ENCODE measurements around the gene CD3G.

Gene CD3G

DNA sequence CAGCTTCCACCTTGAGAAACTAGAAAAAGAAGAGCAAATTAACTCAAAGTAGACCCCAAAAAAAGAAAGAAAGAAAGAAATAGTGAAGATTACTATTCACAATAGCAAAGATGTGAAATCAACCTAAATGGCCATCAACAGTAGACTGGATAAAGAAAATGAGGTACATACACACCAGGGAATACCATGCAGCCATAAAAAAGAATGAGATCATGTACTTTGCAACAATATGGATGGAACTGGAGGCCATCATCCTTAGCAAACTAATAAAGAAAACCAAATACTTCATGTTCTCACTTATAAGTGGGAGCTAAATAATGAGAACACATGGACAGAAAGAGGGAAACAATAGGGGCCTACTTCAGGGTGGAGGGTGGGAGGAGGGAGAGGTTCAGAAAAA, 15.4 kb upstream of the CD3G start:
- no peak for DNase-seq

DNA sequence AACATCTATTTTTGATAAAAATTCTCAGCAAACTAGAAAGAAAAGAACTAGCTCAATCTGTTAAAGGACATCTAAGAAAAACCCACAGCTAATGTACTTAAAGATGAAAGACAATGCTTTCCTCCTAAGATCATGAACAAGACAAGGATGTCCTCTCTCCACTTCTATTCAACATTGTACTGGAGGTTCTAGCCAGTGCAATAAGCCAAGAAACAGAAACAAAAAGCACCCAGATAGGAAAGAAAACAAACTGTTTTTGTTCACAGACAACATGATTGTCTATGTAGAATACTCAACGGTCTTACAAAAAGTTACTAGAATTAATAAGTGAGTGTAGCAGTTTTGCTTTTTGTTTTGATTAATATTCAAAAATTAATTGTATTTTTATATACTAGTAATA, 9.4 kb upstream of the CD3G start:
- DNase-seq: no peak

DNA sequence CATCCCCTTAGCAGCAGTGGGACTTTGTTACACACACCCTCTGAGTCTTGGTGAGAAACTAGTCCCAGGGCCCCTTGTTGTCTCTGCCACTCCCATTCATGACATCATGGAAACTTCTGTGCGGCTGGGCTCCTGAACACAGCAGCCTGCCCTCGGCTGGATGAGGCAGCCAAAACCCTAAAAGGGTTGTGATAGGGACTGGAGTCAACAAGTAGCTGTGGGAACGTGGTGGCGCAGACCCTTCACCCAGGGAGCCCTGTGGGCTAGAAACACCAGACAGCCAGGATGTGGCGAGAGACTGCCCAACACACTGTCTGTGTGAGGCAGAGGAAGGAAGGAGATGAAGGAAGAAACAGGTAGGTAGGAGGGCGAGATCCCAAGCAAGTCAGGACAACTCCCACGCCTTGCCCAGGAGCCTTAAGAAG, 5.5 kb upstream of the CD3G start:
- peak; percentile 60 for DNase-seq

DNA sequence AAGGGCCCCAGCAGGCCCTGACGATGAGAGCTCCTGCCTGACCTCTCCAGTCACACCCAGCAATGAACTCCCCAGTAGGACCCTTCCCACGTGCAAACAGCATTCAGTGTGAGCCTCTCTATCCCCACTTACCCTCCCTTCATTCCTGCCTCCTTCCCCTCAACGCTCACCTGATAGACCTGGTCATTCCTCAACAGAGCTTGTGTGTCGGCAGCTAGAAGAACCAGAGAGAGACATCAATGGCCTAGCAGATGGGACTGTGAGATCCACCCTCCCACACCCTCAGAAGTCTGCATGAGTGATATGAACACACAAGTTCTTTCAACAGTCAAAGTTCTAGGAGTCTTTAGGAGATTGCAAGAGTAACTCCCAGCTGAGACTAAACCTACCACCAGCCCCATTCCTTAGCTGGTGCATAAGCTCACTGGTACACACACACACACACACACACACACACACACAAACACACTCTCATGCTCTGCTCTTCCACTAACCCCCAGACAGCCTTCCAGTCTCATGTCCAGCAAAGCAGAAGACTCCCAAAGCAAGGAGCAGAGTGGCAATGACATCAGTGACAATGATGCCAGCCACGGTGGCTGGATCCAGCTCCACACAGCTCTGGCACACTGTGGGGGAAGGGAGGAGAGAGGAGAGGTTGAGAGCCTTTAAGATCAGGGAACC, 4.7 kb upstream of the CD3G start:
- DNase-seq: no peak

DNA sequence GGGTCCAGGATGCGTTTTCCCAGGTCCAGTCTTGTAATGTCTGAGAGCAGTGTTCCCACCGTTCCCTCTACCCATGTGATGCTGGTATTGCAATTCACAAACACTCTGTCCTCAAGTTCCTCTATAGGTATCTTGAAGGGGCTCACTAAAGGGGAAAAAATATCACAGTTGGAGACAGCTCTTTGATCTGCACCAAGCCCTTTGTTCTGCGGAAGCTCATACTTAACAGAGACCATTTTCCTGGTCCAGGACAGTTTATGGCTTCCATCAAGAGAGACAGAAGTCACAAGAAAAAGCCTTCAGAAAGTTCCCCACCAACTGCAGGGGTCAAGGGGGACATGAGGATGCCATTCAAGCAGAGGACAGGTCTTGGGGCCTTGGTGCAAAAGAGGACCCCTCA, 3.7 kb upstream of the CD3G start:
- no peak for DNase-seq

DNA sequence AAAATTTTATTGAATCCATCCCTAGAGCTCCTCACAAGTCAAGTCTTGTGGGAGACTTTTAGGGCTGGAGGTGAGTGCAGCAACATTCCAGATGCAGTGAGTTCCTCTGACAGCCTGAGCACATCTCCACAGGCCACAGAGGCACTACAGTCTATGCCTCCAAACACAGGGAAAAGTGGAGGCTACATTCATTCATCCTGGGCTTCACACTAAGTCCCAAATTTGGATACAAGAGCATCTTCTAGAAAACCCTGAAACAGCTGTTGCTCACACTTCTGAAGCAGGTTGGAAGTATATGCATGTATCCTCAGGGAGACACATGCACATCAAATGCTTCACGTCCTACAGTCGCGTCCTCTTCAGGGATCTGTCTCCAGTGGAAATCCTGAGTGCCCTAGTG, 2.9 kb upstream of the CD3G start:
- no peak for DNase-seq

DNA sequence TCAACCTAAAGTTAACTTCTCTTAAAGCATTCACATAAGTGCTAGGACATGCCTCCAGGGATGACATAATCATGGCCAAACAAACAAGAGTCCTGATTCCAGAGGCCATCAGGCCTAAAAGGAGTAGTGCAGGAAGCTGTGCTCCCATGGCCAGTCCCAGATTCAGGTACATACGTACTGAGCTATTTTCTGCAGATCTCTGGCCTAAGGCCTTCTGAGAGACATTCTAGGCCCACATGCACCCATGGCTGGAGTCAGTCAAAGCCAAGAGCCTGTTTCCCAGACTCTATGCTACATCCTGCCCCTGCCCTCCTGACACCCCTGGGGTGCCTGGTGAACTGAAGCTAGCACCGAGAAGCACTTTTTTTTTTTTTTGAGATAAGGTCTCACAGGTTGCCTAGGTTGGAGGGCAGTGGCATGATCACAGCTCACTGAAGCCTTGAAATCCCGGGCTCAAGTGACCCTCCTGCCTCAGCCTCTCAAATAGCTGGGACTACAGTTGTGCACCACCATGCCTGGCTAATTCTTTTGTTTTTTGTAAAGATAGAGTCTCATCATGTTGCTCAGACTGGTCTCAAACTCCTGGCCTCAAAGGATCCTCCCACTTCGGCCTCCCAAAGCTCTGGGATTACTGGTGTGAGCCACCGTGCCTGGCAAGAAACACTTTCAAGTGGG, 2.2 kb upstream of the CD3G start:
- DNase-seq: no peak

DNA sequence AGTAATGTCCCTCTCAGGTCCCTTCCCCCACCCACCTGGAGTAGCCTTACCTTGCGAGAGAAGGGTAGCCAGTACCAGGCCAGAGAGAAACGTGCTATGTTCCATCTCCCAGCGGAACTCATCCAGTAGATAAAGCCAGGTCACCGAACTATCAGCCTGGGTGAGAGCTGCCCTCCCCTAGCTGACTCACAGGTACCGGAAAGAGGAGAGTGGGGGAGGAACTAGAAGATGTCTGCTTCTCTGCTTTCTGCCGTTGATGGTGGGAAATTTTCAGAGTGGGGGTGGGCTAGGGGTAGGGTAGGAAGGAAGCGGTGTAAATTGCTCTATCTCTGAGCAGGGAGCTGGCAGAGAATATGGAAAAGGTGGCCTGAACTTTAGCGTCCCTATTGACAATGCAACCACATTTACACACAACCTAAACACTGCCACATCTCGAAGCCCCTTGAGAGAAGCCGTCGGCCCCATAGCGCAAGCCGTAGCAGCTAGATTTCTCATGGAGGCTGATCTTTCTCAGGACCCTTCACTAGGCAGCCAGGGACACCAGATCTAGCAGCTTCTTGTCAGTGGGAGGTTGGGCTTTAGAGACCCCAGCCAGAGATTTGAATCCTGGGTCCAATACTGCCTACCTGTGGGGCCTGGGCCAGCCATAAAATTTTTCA, 1.5 kb upstream of the CD3G start, which contains the start of gene CD3D:
CD3D (minus strand) TSS at position 203 of the 659 bp plus-strand sequence; CDS start at position 105, 98 bp downstream.
- DNase-seq: no peak

DNA sequence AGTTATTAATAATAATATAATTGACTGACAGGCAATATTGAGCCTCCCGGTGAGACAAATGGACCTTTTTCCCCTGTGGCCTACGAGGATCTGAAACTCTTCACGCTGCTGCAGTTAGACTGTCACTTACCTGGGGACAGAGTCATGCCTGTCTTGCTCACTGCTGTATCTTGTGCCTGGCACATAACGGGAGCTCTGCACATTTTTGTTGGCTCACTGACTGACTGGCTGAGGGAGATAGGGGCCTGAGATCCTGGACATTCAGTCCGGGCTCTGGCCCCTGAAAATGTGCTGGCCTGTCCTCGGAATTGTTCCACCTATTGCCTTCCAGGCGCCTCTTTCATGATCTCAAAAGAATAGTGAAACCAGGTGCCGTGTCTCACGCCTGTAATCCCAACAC, 896 bp upstream of the CD3G start:
- DNase-seq: no peak

DNA sequence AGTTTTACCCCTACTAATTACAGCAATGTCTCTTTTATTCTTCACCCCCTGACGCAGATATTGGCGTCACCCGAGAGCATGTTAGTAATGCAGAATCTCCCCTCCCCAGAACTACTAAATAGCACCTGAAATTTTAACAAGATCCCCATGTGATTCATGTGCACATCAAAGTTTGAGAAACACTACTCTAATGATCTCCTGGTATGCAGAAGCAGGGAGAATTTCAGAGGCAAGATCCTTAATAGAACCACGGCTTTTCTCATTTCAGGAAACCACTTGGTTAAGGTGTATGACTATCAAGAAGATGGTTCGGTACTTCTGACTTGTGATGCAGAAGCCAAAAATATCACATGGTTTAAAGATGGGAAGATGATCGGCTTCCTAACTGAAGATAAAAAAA, 5.3 kb downstream of the CD3G start:
- DNase-seq: no peak

DNA sequence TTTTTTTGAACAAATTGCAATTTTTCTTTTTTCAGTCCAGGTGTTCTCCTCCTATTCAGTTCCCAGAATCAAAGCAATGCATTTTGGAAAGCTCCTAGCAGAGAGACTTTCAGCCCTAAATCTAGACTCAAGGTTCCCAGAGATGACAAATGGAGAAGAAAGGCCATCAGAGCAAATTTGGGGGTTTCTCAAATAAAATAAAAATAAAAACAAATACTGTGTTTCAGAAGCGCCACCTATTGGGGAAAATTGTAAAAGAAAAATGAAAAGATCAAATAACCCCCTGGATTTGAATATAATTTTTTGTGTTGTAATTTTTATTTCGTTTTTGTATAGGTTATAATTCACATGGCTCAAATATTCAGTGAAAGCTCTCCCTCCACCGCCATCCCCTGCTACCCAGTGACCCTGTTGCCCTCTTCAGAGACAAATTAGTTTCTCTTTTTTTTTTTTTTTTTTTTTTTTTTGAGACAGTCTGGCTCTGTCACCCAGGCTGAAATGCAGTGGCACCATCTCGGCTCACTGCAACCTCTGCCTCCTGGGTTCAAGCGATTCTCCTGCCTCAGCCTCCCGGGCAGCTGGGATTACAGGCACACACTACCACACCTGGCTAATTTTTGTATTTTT, 9.1 kb downstream of the CD3G start:
- no peak for DNase-seq

DNA sequence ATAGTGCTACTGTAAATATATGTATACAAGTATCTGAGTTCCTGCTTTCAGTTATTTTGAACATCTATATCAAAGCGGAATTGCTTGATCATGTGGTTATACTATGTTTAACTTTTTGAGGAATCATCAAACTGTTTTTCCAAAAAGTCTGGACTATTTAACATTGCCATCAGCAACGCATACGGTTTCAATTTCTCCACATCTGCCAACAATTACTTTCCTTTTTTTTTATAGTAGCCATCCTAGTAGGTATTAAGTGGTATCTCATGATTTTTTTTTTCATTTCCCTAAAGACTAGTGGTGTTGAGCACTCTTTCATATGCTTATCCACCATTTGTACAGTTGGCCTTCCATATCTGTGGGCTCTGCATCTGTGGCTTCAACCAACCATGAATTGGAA, 13.9 kb downstream of the CD3G start:
- no peak for DNase-seq

DNA sequence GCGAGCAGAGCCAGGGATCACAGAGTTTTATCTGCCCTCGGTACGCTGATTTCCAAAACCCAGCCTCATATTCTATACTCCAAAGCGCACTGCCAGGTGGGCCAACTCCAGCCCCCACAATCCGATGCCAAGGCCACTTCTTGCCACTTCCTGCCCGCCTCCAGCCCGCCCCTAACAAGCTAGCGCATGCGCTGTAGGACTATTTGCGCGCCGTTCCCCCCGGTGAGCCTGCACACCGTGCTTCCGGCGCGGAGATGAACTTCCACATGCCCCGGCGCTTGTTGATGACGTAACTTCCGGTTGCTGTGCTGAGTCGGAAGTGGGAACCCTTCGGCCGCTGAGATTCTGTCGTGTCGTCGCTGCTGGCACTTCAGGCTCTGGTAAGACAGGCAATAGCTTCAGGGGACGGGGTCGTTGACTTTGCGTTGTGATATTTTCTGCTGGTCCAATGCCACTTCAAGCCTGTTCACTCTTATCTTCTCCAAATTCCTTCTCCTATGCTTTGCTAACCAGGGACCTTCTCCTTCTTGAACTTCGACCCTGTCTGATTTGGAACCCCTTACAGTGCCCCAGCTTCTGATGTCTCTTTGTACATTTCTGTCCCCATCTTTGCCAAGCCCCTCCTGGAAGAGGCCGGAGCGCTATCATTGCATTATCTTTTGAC, 15.3 kb downstream of the CD3G start, which contains the start of gene UBE4A:
UBE4A (plus strand) TSS at position 306 of the 664 bp plus-strand sequence. CDS start 5,481 bp downstream, outside the sequence.
- peak; percentile 96 for DNase-seq

DNA sequence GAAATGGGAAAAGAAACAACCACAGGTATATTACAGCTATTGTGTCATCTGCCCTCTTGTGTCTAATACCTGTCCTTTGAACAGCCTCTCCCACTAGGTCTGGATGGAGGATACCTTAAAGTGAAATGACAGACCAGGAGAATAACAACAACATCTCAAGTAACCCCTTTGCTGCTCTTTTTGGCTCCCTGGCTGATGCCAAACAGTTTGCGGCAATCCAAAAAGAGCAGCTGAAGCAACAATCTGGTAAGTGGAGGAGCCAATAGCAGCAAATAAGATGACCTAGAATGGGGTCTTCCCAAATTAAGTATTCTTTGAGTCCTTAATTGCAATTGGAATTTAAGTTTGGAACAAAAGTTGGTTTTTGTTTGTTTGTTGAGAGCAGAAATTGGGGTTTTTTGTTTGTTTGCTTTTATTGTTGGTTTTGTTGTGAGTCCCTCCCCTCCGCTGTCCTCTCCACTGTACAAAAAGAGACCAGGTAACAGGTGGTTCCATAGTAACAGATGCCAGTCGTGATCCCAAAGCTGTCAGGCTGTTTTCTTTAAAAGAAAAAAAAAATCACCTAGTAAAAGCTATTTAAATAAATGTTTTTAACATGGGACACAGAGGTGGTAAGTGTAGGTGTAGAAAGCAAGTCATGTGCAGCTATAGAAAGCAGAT, 20.9 kb downstream of the CD3G start:
- no peak for DNase-seq

DNA sequence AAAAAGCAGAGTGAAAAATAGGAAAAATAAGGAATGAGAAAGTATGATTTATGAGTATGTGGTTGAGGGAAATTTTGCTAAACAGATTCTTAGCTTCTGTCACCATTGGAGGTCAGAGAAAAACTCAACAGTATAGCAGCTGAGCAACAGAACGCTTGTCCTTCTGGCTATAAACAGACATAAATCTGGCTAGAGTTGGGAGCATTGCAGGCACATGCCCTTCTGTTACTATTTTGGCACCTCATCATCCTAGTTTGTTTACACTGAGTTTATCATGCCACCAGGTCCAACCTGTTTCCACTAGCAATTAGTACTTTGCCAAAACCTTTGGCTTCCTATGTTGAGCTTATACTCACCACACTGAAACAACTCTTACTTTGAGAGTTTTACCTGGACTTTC, 22.1 kb downstream of the CD3G start:
- DNase-seq: no peak

DNA sequence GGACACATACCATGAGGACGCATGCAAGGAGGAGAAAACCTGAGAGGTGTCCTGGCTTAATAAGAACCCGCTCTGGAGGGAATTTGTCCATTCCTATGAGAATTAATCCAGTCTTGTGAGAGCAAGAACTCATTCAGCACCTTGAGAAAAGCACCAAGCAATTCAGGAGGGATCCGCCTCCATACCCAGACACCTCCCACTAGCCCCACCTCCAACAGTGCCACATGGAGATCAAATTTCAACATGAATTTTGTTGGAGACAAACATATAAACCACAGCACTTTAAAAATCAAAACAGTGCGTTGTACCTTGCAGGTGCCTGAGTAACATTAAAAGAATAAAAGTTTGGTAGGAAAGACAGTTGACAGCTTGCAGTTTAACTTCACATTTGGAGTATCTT, 26.6 kb downstream of the CD3G start:
- no peak for DNase-seq

DNA sequence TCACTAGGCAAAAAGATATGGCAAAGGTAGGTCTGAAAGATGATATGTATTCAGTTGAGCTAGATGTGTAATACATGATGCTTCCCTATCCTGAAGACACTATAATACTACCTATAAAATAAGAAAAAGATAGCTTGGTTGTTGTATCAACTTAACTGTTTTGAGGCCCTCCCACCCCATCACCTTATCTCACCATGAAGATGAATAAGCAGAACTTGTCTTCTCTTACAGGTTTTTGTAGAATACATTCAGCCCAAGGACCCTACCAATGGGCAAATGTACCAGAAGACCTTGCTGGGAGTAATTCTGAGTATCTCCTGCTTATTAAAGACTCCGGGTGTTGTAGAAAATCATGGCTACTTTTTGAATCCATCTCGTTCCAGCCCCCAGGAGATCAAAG, 29.1 kb downstream of the CD3G start:
- DNase-seq: no peak

DNA sequence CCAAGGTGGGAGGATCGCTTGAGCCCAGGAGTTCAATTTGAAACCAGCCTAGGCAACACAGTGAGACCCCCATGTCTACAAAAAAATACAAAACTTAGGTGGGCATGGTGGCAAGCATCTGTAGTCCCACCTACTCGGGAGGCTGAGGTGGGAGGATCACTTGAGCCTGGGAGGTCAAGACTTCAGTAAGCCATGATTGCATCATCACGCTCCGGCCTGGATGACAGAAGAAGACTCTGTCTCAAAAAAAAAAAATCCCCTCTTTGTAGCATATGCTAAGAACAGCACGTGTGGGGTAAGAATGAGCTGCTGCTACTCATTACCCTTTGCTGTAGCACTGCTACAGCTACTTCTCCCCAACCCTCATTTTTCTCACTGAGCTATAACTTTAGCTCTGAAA, 29.7 kb downstream of the CD3G start:
- no peak for DNase-seq

DNA sequence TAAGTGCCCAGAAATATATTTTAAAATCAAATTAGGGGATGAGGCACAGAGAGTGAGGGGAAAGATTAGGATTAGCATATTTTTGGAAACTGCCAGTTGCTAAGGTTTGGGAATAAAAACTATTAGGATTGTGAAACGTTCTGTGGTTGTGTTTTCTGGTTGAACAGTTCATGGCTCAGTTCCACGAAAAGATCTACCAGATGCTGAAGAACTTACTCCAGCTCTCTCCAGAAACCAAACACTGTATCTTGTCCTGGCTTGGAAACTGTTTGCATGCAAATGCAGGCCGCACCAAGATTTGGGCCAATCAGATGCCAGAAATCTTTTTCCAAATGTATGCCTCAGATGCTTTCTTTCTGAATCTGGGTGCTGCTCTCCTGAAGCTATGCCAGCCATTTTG, 30.6 kb downstream of the CD3G start:
- no peak for DNase-seq

DNA sequence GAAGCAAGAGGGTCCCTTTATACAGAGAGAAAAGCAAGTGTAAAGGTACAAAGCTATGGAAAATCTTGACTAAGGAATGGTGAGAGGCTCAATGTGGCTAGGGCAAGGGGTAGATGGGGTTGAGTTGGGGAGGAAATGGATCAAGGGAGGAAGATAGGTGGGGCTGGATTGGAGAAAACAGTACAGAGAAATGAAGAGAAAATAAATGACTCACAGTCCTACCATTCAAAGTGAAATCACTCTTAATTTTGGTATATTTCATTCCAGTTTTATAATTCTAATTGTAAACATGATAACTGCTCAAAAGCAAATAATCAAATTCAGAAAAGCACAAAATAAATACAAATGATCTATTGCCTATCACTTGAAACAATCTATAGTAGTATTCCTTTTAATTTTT, 31.8 kb downstream of the CD3G start:
- no peak for DNase-seq

DNA sequence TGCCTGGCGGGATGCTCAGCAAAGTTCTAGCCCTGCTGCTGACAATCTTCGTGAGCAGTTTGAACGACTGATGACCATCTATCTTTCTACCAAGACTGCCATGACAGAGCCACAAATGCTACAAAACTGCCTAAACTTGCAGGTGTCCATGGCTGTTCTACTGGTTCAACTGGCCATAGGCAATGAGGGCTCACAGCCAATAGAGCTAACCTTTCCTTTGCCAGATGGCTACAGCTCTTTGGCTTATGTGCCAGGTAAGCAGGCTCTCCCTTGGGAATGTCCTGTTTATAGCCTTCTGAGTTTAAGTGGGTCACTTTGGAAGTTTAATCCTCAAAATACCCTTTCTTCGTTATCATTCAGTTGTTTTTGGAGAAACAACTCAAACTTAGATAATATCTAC, 35.4 kb downstream of the CD3G start:
- no peak for DNase-seq

DNA sequence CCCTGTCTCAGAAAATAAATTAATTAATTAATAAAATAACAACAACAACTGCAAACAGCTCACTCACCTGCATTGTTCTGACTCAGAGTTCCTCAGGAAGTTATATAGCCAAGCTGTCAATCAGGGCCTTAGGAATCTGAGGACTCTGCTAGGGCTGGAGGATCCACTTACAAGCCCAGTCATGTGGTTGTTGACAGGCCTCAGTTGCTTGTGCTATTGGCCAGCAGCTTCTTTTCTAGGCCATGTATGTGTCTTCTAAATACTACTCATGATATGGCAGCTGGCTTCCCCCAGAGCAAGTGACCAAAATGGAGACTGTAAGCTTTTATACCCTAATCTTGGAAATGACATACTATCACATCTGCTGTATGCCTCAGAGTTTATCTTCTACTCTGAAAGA, 36.4 kb downstream of the CD3G start:
- no peak for DNase-seq

DNA sequence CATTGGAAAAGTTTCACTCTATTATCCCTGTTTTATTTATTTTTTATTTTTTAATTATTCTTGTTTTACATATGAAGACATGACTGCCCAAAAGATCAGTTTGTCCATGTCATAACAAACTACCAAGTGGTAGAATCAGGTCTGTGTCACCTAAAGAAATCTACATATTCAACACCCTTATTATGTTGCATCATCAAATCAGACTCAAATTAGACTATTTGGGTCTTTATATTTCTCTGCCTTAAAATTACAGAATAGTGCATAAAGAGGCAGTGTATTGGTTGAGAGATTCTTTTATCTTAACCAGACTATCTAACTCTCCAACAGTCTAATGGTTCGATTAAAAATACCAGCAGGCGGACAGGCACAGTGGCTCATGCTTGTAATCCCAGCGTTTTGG, 38.8 kb downstream of the CD3G start:
- no peak for DNase-seq

Data from NK-92 treated with Interleukin-12 subunit alpha and Interleukin-12 subunit beta, amount 100 ng/mL, for 24 hours (cell line).